ACC112 (cell line): Measurements from ENCODE around the gene MPST.

Experiments
- H2AFZ ChIP-seq: fragments of 200-600 bp; sonication (generic); one replicate; pipeline ENCODE4 v1.6.0; 2017; ENCODE audit warnings: antibody characterized with exemption, low read length; ENCODE audit not compliant: unreplicated experiment
- H3K27ac ChIP-seq: fragments of 200-600 bp; sonication (generic); 2 replicates; pipeline ENCODE4 v1.5.1; 2014; ENCODE audit warnings: low read depth, mild to moderate bottlenecking, antibody characterized with exemption, low read length, moderate library complexity
- H3K27me3 ChIP-seq: fragments of 200-600 bp; sonication (generic); 2 replicates; pipeline ENCODE4 v1.6.1; 2014; ENCODE audit warnings: mild to moderate bottlenecking, antibody characterized with exemption, low read length, moderate library complexity, mixed read lengths; ENCODE audit not compliant: insufficient read depth
- H3K36me3 ChIP-seq: fragments of 200-600 bp; sonication (generic); 2 replicates; pipeline ENCODE4 v1.6.1; 2016; ENCODE audit warnings: mild to moderate bottlenecking, antibody characterized with exemption, low read length, moderate library complexity, mixed read lengths; ENCODE audit not compliant: insufficient read depth
- H3K4me1 ChIP-seq: fragments of 200-600 bp; sonication (generic); one replicate; pipeline ENCODE4 v1.6.1; 2016; ENCODE audit warnings: low read length, mixed read lengths; ENCODE audit not compliant: insufficient read depth, unreplicated experiment, control insufficient read depth
- H3K4me3 ChIP-seq: fragments of 200-600 bp; sonication (generic); 2 replicates; pipeline ENCODE4 v1.5.1; 2014; ENCODE audit warnings: mild to moderate bottlenecking, low read depth, low read length
- H3K79me2 ChIP-seq: fragments of 200-600 bp; sonication (generic); one replicate; pipeline ENCODE4 v1.6.0; 2016; ENCODE audit warnings: low read length; ENCODE audit not compliant: control insufficient read depth, unreplicated experiment, insufficient read depth

MPST gene

DNA sequence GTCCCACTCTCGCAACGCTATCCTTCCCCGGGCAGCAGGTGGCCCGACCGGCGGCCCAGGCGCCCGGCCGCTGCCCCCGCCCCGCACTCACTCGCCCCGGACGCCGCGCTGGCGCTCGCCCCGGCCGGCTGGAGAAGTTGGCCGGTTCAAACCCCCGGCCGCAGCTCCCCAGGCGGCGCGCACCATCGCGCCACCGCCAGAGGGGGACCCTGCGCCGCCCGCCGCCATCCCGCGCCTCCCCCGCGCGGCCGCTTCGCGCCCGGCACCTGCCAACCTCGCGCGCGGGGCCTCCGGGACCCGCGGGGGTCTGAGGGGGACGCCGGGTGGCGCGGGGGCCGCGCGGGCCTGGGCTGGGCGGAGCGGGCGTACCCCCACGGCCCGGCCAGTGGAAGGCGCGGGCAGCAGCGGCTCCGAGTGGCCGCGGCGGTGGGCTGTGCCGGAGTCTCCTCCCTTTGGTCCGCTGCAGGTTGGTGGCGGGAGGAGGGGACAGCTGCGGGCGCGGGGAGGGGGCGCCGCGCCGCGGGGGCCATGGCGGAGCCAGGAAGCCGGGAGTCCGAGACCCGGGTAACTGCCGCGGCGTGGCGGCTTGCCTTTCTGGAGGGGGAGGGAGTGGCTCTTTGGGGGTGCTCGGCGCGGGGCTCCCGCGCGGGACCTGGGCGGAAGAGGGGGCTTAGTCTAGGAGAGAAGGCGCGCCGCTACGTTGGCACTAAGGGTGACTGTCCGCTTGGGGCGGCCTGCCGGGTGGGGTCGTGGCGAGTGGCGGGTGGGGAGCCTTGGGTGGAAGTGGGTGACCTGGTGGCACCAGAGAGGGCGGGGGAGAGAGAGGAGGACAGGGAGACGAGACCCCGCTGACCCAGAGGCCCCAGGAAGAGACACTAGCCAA lies at the start of gene MPST, which contains the start of gene TST:
MPST (plus strand) TSS at position 434 of the 883 bp plus-strand sequence; CDS start at position 529, 95 bp downstream.
TST (minus strand) TSS at position 139 of the 883 bp plus-strand sequence. CDS start 715 bp downstream, outside the sequence.
- Histone ChIP-seq H2AFZ (peak within 1 kb of the TSS; percentile 68), H3K36me3 (no peaks in the 10 kb centered on the region), H3K27me3 (no peaks in the 10 kb centered on the region), H3K27ac (no peak within 1 kb of the TSS; the same call in 1 of the 2 replicates), H3K4me3 (peak within 1 kb of the TSS; percentile 95), H3K4me1 (no peaks in the 10 kb centered on the region), H3K79me2 (peaks cover 6% of the 10 kb centered on the region)

DNA sequence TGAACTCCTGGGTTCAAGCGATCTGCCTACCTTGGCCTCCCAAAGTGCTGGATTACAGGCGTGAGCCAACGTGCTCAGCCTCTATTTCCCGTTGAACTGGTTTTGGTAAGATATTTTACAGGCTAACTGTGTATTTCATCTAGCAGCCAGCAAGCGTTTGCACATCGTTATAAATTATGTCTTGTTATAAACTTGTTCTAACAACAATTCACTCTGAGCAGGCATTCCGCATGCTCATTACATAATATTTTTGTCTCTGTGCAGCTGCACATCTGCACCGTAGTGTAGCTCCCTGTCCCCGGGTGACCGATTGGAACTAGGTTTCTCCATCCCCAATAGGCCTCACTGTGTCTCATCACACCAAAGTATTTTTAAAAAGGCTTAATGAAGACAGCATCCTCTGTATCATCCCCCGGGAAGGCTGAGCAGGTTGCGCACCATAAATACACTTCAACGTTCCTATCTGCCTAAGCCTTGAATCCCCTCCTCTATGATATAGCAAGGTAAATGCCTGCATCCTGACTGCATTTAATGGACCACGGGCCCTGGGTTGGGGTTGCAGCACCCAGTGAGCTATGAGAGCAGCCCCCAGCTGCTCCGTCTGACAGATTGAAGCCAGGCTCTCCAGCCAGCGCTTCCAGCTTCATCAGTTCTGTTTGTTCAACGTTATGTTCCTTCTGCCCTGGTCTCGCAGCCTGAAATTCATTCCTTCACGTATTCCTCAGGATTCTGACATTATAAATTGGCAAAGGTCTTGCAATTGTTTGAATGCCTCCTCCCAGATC lies 48.0 kb upstream of the MPST start:
- H3K36me3 ChIP-seq = no peaks in the 10 kb centered on the region
- H3K4me3 ChIP-seq = no peak overlapping the region
- H3K27me3 ChIP-seq = no peaks in the 10 kb centered on the region
- no peaks in the 10 kb centered on the region for H3K79me2 ChIP-seq
- no peak overlapping the region for H2AFZ ChIP-seq
- no peak overlapping the region for H3K27ac ChIP-seq
- peaks cover 3% of the 10 kb centered on the region for H3K4me1 ChIP-seq

DNA sequence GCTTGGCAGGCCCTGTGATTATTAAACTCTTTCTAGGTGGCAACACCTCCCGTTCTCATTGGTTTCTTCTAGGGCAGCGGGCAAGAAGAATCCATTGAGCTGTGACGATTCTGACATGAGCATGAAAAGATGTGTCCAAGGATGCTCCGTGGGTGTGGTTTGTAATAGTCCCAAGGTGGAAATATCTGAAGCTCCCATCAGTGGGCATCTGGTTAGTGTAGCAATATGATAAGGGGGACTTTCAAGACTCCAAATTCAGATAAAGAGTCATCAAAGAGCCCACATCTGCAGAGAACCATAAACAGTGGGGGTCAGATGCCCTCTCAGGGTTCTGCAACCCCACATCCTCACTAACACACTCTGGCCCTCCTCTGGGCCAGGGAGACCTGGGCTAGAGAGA lies 42.9 kb upstream of the MPST start:
- Histone ChIP-seq H3K79me2 (no peaks in the 10 kb centered on the region), H2AFZ (no peak overlapping the region), H3K36me3 (no peaks in the 10 kb centered on the region), H3K27me3 (no peaks in the 10 kb centered on the region), H3K4me3 (no peak overlapping the region), H3K4me1 (no peaks in the 10 kb centered on the region), H3K27ac (no peak overlapping the region)

DNA sequence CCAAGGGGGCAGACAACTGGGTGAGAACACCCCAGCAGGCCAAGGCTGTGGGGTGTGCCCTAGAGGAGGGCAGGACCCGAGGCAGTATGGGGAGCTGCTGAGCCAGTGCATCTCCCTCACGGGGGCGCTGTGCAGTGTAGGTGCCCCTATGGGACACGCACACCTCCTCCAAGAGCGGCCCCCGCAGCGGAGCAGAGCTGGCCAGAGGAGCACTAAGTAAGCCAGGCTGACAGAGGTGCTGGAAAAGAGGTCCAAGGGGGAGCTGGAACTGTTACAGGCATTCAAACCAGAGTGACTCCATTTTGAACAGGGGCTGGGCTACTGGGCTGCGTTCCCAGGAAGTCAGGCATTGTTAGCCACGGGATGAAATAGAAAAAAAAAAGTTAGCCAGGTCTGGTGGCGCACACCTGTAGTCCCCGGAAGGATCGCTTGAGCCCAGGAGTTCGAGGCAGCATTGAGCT lies 42.1 kb upstream of the MPST start:
- Histone ChIP-seq H3K27ac (no peak overlapping the region), H3K27me3 (no peaks in the 10 kb centered on the region), H3K79me2 (no peaks in the 10 kb centered on the region), H3K36me3 (no peaks in the 10 kb centered on the region), H3K4me1 (no peaks in the 10 kb centered on the region), H3K4me3 (peak overlapping the region; percentile 74), H2AFZ (peak overlapping the region; percentile 97)

DNA sequence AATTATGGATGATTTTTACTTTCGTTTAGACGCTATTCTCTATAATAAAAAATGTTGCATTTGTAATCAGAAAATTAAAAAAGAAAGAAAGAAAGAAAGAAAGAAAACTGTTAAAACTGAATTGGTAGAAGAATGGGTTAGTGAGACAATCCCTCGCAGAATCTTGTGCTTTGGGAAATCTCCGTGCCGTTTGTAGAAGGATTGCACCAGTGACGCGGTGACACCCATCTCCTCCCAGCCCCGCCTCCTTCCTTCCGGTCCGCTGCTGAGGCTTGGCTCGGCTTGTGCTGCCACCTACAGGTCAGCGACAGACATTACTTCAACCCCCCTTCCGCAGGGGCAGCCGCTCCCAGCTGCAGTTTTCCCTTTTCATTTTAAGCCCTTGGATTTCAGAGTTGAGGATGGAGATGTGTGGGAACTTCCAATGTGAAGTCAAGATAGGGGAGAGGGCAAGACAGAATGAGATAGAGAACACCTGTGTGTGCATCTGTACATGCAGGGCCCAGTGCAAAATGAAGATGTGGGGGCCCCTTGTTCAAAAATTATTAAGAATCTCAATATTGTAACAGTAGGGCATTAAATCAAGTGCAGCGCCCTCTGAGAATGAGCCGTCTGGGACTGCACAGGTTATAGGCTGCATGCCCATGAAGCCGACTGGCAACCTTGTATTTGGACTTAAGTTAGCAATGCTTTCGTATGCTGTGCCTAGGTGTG lies 41.4 kb upstream of the MPST start:
- Histone ChIP-seq H3K27ac (no peak overlapping the region), H2AFZ (peak overlapping the region; percentile 97), H3K36me3 (no peaks in the 10 kb centered on the region)

DNA sequence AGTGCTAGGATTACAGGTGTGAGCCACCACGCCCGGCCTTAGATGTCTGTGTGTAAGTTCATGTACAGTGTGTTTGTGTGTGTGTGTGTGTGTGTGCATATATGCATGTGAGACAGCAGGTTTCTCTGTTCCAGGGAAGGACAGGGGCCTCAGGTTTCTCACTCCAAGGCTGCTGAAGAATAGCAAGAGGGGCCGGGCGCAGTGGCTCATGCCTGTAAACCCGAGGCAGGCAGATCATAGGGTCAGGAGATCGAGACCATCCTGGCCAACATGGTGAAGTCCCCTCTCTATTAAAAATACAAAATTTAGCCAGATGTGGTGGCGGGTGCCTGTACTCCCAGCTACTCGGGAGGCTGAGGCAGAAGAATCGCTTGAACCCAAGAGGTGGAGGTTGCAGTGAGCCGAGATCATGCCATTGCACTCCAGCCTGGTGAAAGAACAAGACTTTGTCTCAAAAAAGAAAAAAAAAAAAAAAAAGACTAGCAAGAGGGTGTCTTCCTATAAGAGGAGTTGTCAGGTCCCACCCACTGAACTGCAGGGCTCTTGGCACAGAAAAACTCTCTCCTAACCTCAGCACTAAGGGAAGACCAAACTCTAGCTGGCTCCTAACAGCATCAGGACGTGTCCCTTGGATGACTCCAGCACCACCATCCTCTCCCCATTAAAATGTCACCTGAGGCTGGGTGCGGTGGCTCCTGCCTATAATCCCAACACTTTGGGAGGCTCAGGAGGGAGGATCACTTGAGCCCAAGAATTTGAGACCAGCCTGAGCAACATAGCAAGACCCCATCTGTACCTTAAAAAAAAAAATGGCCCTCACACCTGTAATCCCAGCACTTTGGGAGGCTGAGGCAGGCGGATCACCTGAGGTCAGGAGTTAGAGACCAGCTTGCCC lies 40.3 kb upstream of the MPST start:
- Histone ChIP-seq H3K4me3 (no peak overlapping the region), H3K36me3 (no peaks in the 10 kb centered on the region), H3K27ac (no peak overlapping the region), H2AFZ (no peak overlapping the region), H3K79me2 (no peaks in the 10 kb centered on the region), H3K4me1 (no peaks in the 10 kb centered on the region), H3K27me3 (no peaks in the 10 kb centered on the region)

More for the DNA sequence above, 41.4 kb upstream of the MPST start:
- Histone ChIP-seq H3K4me1 (no peaks in the 10 kb centered on the region), H3K79me2 (no peaks in the 10 kb centered on the region), H3K4me3 (peak overlapping the region; percentile 74), H3K27me3 (no peaks in the 10 kb centered on the region)

DNA sequence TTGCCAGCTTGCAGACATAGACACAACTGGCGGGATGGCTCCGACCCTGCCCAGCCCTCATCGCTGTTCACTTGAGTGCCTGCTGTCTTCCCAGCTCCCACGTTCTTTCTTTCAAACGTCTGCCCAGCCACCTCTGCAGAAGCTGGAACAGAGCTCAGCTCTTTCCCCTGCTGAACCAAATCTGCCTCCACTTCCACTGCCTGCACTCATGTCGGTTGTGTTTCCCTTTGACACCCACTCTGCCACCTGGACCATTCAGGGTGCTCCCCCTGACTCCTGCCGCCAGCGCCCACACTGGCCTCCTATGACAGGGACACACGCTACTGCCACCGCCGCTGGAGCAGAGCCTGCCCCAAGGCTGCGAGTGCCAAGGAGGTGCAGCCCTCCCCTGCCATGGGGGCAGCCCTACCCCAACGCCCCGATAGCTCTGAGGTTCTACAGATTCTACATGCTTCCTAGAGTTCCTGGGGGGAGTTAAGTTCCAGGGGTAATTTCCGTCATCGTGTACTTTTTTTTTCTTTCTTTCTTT lies 38.2 kb upstream of the MPST start:
- Histone ChIP-seq H3K4me1 (no peaks in the 10 kb centered on the region), H3K27ac (no peak overlapping the region), H3K79me2 (no peaks in the 10 kb centered on the region), H3K4me3 (no peak overlapping the region), H3K36me3 (no peaks in the 10 kb centered on the region), H3K27me3 (no peaks in the 10 kb centered on the region), H2AFZ (no peak overlapping the region)

DNA sequence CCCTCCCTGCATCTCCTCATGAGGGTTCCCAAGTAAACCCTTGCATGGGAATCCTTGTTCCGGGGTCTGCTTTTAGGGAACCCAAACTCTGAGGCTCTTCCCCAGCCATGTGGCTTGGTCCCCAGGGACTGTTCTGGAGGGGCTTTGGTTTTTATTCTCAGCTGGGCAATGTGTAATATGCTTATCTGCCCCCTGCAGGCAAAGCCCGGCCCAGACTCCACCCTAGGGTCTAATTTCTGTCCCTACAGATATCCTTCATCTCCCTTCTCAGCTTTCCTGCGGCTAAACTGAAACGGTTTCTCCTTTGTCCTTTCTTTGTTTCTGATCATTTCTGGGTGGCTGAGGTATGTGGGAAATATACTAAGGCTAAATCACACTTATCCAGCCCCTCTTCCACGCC lies 37.4 kb upstream of the MPST start:
- no peak overlapping the region for H2AFZ ChIP-seq
- H3K79me2 ChIP-seq = no peaks in the 10 kb centered on the region
- H3K4me1 ChIP-seq = no peaks in the 10 kb centered on the region
- H3K27ac ChIP-seq = no peak overlapping the region
- no peak overlapping the region for H3K4me3 ChIP-seq
- no peaks in the 10 kb centered on the region for H3K27me3 ChIP-seq
- H3K36me3 ChIP-seq = no peaks in the 10 kb centered on the region

DNA sequence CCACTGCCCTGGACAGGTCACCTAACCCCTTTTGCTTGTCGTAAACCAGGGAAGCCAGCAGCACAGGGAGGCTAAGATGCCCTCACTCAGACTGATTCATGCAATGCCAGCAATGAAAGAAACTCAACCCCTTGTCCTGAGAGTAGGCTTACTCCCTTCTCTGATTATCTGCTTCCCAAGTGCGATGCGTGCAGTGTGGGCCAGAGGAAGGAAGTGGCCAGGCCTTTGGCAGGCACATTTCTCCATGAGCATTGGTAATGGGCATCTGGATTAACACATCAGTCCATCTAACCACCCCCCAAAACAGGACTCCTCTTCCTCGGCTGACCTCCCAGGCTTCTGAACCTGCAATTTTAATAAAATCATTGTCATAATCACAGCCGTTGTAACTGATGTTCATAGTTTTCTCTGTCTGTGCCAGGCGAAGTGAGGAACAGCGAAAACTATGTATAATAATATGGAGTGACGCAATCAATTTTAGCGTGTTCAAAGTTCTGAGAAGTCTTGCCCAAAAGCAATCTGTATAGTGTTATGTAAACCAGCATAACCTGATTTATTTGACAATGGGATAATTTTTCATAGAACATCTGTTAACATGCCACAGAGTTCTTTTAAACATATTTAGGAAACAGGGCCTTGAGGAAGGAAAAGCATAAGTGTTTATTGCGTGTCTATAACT lies 34.2 kb upstream of the MPST start:
- Histone ChIP-seq H3K4me1 (no peaks in the 10 kb centered on the region), H3K79me2 (no peaks in the 10 kb centered on the region), H3K27me3 (peaks cover 17% of the 10 kb centered on the region; the same call in 1 of the 2 replicates), H3K36me3 (no peaks in the 10 kb centered on the region), H3K27ac (no peak overlapping the region), H2AFZ (no peak overlapping the region), H3K4me3 (no peak overlapping the region)
